COLO668 (cell line): Measurements from ENCODE around the gene IGSF21.

Experiments used
- DNase-seq: peaks from one replicate; lab custom pipeline; 2025; ENCODE audit not compliant: unreplicated experiment; lab: John Stamatoyannopoulos, UW

The IGSF21 gene

GRCh38 chr1:18256282-18257235 is 149.0 kb downstream of the IGSF21 start:
- no peak for DNase-seq

- DNase-seq: no peak
Observed at GRCh38 chr1:18257778-18258177, 150.2 kb downstream of the IGSF21 start.

- DNase-seq: no peak
Observed at GRCh38 chr1:18261891-18262290, 154.3 kb downstream of the IGSF21 start.

- DNase-seq: no peak
Observed at GRCh38 chr1:18262726-18263125, 155.1 kb downstream of the IGSF21 start.

- DNase-seq: no peak
Observed at GRCh38 chr1:18263547-18264120, 156.0 kb downstream of the IGSF21 start.

GRCh38 chr1:18264450-18265039 is 156.9 kb downstream of the IGSF21 start:
- no peak for DNase-seq

- no peak for DNase-seq
Observed at GRCh38 chr1:18265641-18266040, 158.0 kb downstream of the IGSF21 start.

- no peak for DNase-seq
Observed at GRCh38 chr1:18266391-18266790, 158.8 kb downstream of the IGSF21 start.

GRCh38 chr1:18271336-18271735 is 163.7 kb downstream of the IGSF21 start:
- no peak for DNase-seq

GRCh38 chr1:18278946-18279345 is 171.3 kb downstream of the IGSF21 start:
- no peak for DNase-seq

GRCh38 chr1:18279351-18280074 is 171.9 kb downstream of the IGSF21 start:
- no peak for DNase-seq

GRCh38 chr1:18280956-18281355 is 173.4 kb downstream of the IGSF21 start:
- no peak for DNase-seq

- DNase-seq: no peak
Observed at GRCh38 chr1:18282851-18283600, 175.4 kb downstream of the IGSF21 start.

GRCh38 chr1:18283601-18284385 is 176.2 kb downstream of the IGSF21 start:
- no peak for DNase-seq

- DNase-seq: no peak
Observed at GRCh38 chr1:18284805-18285537, 177.4 kb downstream of the IGSF21 start.

- DNase-seq: no peak
Observed at GRCh38 chr1:18285538-18285924, 177.9 kb downstream of the IGSF21 start.

- no peak for DNase-seq
Observed at GRCh38 chr1:18288722-18289121, 181.1 kb downstream of the IGSF21 start.

- no peak for DNase-seq
Observed at GRCh38 chr1:18289597-18289996, 182.0 kb downstream of the IGSF21 start.

GRCh38 chr1:18290740-18291412 is 183.3 kb downstream of the IGSF21 start:
- no peak for DNase-seq
